ENCODE measurements around the gene SHROOM3. TPM values are rescaled to one million over a fixed set of nuclear protein-coding genes. Genes with fewer than 3 reads are reported as not detected.

SHROOM3 gene
- total and polyA plus RNA-seq, 4 donors, result 4.7 to 25.8 (median 8.7) TPM

GRCh38 chr4:76601791-76602190, 166.8 kb downstream of the SHROOM3 start:
- Histone ChIP-seq H3K36me3 (ENCODE audit: control insufficient read depth in 4 of 4, insufficient read depth in 3 of 4, low read depth in 1 of 4, low read length in 3 of 4) (peaks cover 0 to 2% (median 0%) of the 10 kb centered on the region in 4 donors), H3K27me3 (ENCODE audit: control insufficient read depth in 4 of 4, insufficient read depth in 4 of 4, low read length in 3 of 4) (no peaks in the 10 kb centered on the region), H3K4me1 (ENCODE audit: control insufficient read depth in 4 of 4, insufficient read depth in 4 of 4, low read length in 3 of 4) (peaks cover 0 to 2% (median 0%) of the 10 kb centered on the region in 4 donors), H3K4me3 (ENCODE audit: low read depth in 1 of 3, low read length in 3 of 3) (no peak overlapping the region), H3K9me3 (ENCODE audit: control insufficient read depth in 4 of 4, low read length in 3 of 4) (no peaks in the 10 kb centered on the region), H3K9ac (ENCODE audit: low read depth in 1 of 2, low read length in 2 of 2) (no peak overlapping the region), H3K27ac (ENCODE audit: low read depth in 1 of 2, low read length in 2 of 2) (no peak overlapping the region)
- WGBS, result 62% methylated on average over 4 of the region's 4 CpGs
- TF ChIP-seq TAF1 (conservative IDR thresholded peaks at IDR 0.05) (no peak), GABPA (IDR thresholded peaks at IDR 0.05 in 1 of 2, conservative IDR thresholded peaks at IDR 0.05 in 1 of 2) (no peak), FOXA1 (IDR thresholded peaks at IDR 0.05) (no peak), JUND (IDR thresholded peaks at IDR 0.05) (no peak), REST (IDR thresholded peaks at IDR 0.05) (no peak), HNF4A (conservative IDR thresholded peaks at IDR 0.05) (no peak), MAX (IDR thresholded peaks at IDR 0.05) (no peak), EGR1 (IDR thresholded peaks at IDR 0.05; ENCODE audit: low read depth in 2 of 2) (no peak), YY1 (IDR thresholded peaks at IDR 0.05) (no peak), NR2F2 (IDR thresholded peaks at IDR 0.05) (no peak), ZBTB33 (IDR thresholded peaks at IDR 0.05) (no peak), ATF3 (IDR thresholded peaks at IDR 0.05) (no peak)
- DNase-seq (ENCODE audit: low spot score), result no peak

GRCh38 chr4:76605099-76605563, 170.1 kb downstream of the SHROOM3 start:
- H3K27ac ChIP-seq (ENCODE audit: low read depth in 1 of 2, low read length in 2 of 2), result no peak overlapping the region
- H3K9ac ChIP-seq (ENCODE audit: low read depth in 1 of 2, low read length in 2 of 2), result no peak overlapping the region
- DNase-seq (ENCODE audit: low spot score), result no peak
- H3K4me3 ChIP-seq (ENCODE audit: low read depth in 1 of 3, low read length in 3 of 3), result no peak overlapping the region
- 95% methylated on average over 6 of the region's 6 CpGs for WGBS
- H3K4me1 ChIP-seq (ENCODE audit: control insufficient read depth in 4 of 4, insufficient read depth in 4 of 4, low read length in 3 of 4), result peaks cover 0 to 2% (median 0%) of the 10 kb centered on the region in 4 donors
- no peak for TF ChIP-seq EGR1 (IDR thresholded peaks at IDR 0.05; ENCODE audit: low read depth in 2 of 2)
- TF ChIP-seq YY1 (IDR thresholded peaks at IDR 0.05), result no peak
- TF ChIP-seq FOXA2 (IDR thresholded peaks at IDR 0.05), result no peak
- TF ChIP-seq GABPA (IDR thresholded peaks at IDR 0.05 in 1 of 2, conservative IDR thresholded peaks at IDR 0.05 in 1 of 2), result no peak
- no peak for TF ChIP-seq FOXA1 (IDR thresholded peaks at IDR 0.05)
- TF ChIP-seq SP1 (IDR thresholded peaks at IDR 0.05), result no peak
- TF ChIP-seq CTCF (IDR thresholded peaks at IDR 0.05; ENCODE audit: low read depth, low read length, missing input control), result no peak
- TF ChIP-seq RXRA (IDR thresholded peaks at IDR 0.05), result no peak
- TF ChIP-seq REST (IDR thresholded peaks at IDR 0.05), result no peak
- TF ChIP-seq ZBTB33 (IDR thresholded peaks at IDR 0.05), result no peak
- no peak for TF ChIP-seq TAF1 (conservative IDR thresholded peaks at IDR 0.05)
- no peak for TF ChIP-seq HNF4A (conservative IDR thresholded peaks at IDR 0.05)
- TF ChIP-seq MAX (IDR thresholded peaks at IDR 0.05), result no peak
- no peak for TF ChIP-seq RAD21 (IDR thresholded peaks at IDR 0.05)
- no peaks in the 10 kb centered on the region for H3K9me3 ChIP-seq (ENCODE audit: control insufficient read depth in 4 of 4, low read length in 3 of 4)
- H3K36me3 ChIP-seq (ENCODE audit: control insufficient read depth in 4 of 4, insufficient read depth in 3 of 4, low read depth in 1 of 4, low read length in 3 of 4), result peaks cover 0 to 2% (median 0%) of the 10 kb centered on the region in 4 donors
- no peaks in the 10 kb centered on the region for H3K27me3 ChIP-seq (ENCODE audit: control insufficient read depth in 4 of 4, insufficient read depth in 4 of 4, low read length in 3 of 4)

Measured in liver (tissue), 9 donors.